ENCODE measurements around the gene TMEM63C.

- no peak for TF ChIP-seq CTCF (IDR thresholded peaks at IDR 0.05; ENCODE audit: low read depth, low read length)
- TF ChIP-seq EZH2phosphoT487 (IDR thresholded peaks at IDR 0.05; ENCODE audit: low read depth): no peak
Observed at GRCh38 chr14:77276295-77276935, 94.8 kb downstream of the TMEM63C start.
